K562 (cell line): ENCODE data around the gene BIN1. TPM values are rescaled to one million over a fixed set of nuclear protein-coding genes. Genes with fewer than 3 reads are reported as not detected.

Experiments used
- ATAC-seq: fragments of 200-7000 bp; cut with Tn5 transposase; 3 replicates; pipeline ENCODE4 v1.9.1; 2020; ENCODE audit warnings: moderate library complexity
- BruUV-seq: library from RNA; stranded (reverse); fragments of 400-500 nt; replicated peaks from 2 replicates; lab custom pipeline; 2021; lab: Mats Ljungman, UMichigan
- CTCF ChIA-PET: fragments of 300-600 bp; formaldehyde crosslinking; extraction: SDS; loops from one replicate; lab custom pipeline; 2021; ENCODE audit warnings: low intra/inter-chr PET ratio; lab: Yijun Ruan, JAX
- POLR2A ChIA-PET: fragments of 300-600, 350-650 bp; sonication (Branson Sonifier 250); formaldehyde crosslinking; extraction: SDS; loops from one replicate; lab custom pipeline; 2021; ENCODE audit warnings: antibody characterized with exemption, inconsistent platforms; lab: Yijun Ruan, JAX
- DNase-seq, 4 experiments: peaks; one replicate each; pipeline versions ENCODE4 v3.0.0 to v3.0.0-alpha.2; 2011 to 2018; ENCODE audit warnings: low spot score in 3 of 4, mixed read lengths in 3 of 4; ENCODE audit errors: extremely low read depth in 1 of 4
- FAIRE-seq: peaks from 2 replicates; lab custom pipeline; 2011; peaks lifted over from hg19 to GRCh38; lab: Jason Lieb, UNC
- H2AFZ ChIP-seq: 2 replicates; pipeline ENCODE4 v1.6.0; 2011; ENCODE audit warnings: low read depth, low read length, control low read depth, inconsistent platforms
- H3K27ac ChIP-seq: fragments of 200-600 bp; 3 replicates; pipeline ENCODE4 v1.8.0; 2011; ENCODE audit warnings: low read depth, mild to moderate bottlenecking, control low read depth, inconsistent platforms, low read length, moderate library complexity, mixed read lengths; ENCODE audit errors: extremely low read depth
- H3K27me3 ChIP-seq, 2 experiments: fragments of 300-600 bp in 1 of 2; 2 replicates in 1 of 2; 3 replicates in 1 of 2; pipeline versions ENCODE4 v1.6.0 to v1.8.0; 2011; ENCODE audit warnings: inconsistent platforms in 2 of 2, low read length in 2 of 2, mild to moderate bottlenecking in 1 of 2, mixed read lengths in 1 of 2, moderate library complexity in 1 of 2; ENCODE audit not compliant: control insufficient read depth in 2 of 2, insufficient read depth in 2 of 2
- H3K36me3 ChIP-seq: fragments of 300-600 bp; 3 replicates; pipeline ENCODE4 v1.8.0; 2011; ENCODE audit warnings: mild to moderate bottlenecking, low read length, inconsistent platforms; ENCODE audit not compliant: control insufficient read depth, insufficient read depth
- H3K4me1 ChIP-seq, 2 experiments: fragments of 200-600 bp in 1 of 2; replicated peaks in 1 of 2; 2 replicates in 1 of 2; 3 replicates in 1 of 2; pipeline versions ENCODE4 v1.5.1 to v1.8.0; 2011; ENCODE audit warnings: inconsistent platforms in 2 of 2, low read length in 2 of 2, mild to moderate bottlenecking in 1 of 2, mixed read lengths in 1 of 2, moderate library complexity in 1 of 2; ENCODE audit not compliant: control insufficient read depth in 2 of 2, insufficient read depth in 2 of 2
- H3K4me2 ChIP-seq: 2 replicates; pipeline ENCODE4 v1.6.1; 2011; ENCODE audit warnings: low read length, control low read depth, inconsistent platforms, mixed read lengths; ENCODE audit not compliant: insufficient read depth
- H3K4me3 ChIP-seq: fragments of 200-600 bp; sonication (generic), shearing (Covaris generic); 2 replicates; pipeline ENCODE4 v1.5.1; 2016; ENCODE audit warnings: control low read depth, inconsistent platforms
- H3K79me2 ChIP-seq: fragments of 200-600 bp; 3 replicates; pipeline ENCODE4 v1.8.0; 2011; ENCODE audit warnings: low read length, inconsistent platforms; ENCODE audit not compliant: control insufficient read depth, insufficient read depth
- H3K9ac ChIP-seq, 2 experiments: 2 replicates each; pipeline versions ENCODE4 v1.6.0 to v1.6.1; 2011; ENCODE audit warnings: low read depth in 2 of 2, low read length in 2 of 2, control low read depth in 1 of 2, inconsistent platforms in 1 of 2, mild to moderate bottlenecking in 1 of 2, mixed read lengths in 1 of 2; ENCODE audit not compliant: insufficient read depth in 1 of 2
- H3K9me1 ChIP-seq: one replicate; pipeline ENCODE4 v1.6.0; 2011; ENCODE audit warnings: inconsistent platforms, mild to moderate bottlenecking, low read length, moderate library complexity; ENCODE audit not compliant: control insufficient read depth, insufficient read depth
- H3K9me3 ChIP-seq: replicated peaks from 2 replicates; pipeline ENCODE4 v1.5.1; 2011; ENCODE audit warnings: low read depth, low read length, inconsistent platforms; ENCODE audit not compliant: control insufficient read depth, insufficient read depth
- H4K20me1 ChIP-seq: replicated peaks from 2 replicates; pipeline ENCODE4 v1.6.1; 2011; ENCODE audit warnings: low read length, inconsistent platforms, mixed read lengths; ENCODE audit not compliant: control insufficient read depth, insufficient read depth
- CBX8 ChIP-seq: fragments of 200-600 bp; sonication (generic); IDR thresholded peaks from 2 replicates; pipeline ENCODE4 v1.6.1; 2012; ENCODE audit warnings: borderline replicate concordance, mixed run types, low read depth, mild to moderate bottlenecking, moderate library complexity, mixed read lengths, low read length, control low read depth, inconsistent platforms; ENCODE audit not compliant: poor library complexity, severe bottlenecking; ENCODE audit errors: extremely low read depth
- DACH1 ChIP-seq: fragments of 450-650 bp; IDR thresholded peaks from 2 replicates; pipeline ENCODE4 v1.6.1; 2018; ENCODE audit not compliant: partially characterized antibody
- DNMT1 ChIP-seq: fragments of 450-650 bp; IDR thresholded peaks from 2 replicates; pipeline ENCODE4 v1.6.1; 2016; ENCODE audit warnings: antibody characterized with exemption, mild to moderate bottlenecking
- EHMT2 ChIP-seq: fragments of 450-650 bp; IDR thresholded peaks from 2 replicates; pipeline ENCODE4 v1.6.1; 2018; ENCODE audit warnings: antibody characterized with exemption
- FIP1L1 ChIP-seq: fragments of 200-400 bp; formaldehyde crosslinking; IDR thresholded peaks from 2 replicates; pipeline ENCODE4 v1.6.1; 2018; ENCODE audit warnings: mild to moderate bottlenecking, low read depth, low read length; ENCODE audit not compliant: poor library complexity, severe bottlenecking
- GATA2 ChIP-seq: sonication (generic); formaldehyde crosslinking; IDR thresholded peaks from 2 replicates; pipeline ENCODE4 v1.4.0; 2020; ENCODE audit warnings: mild to moderate bottlenecking, missing genetic modification reagents
- MYBL2 ChIP-seq, 2 experiments: fragments of 450-650 bp in 1 of 2; sonication (generic) in 1 of 2; formaldehyde crosslinking in 1 of 2; IDR thresholded peaks; 2 replicates each; pipeline versions ENCODE4 v1.6.1 to v1.8.1; 2017 to 2022; ENCODE audit warnings: borderline replicate concordance in 1 of 2, inconsistent platforms in 1 of 2, low read depth in 1 of 2, mild to moderate bottlenecking in 1 of 2, missing genetic modification reagents in 1 of 2, moderate library complexity in 1 of 2
- RUNX1 ChIP-seq: sonication (generic); IDR thresholded peaks from 2 replicates; pipeline ENCODE4 v1.6.1; 2016; ENCODE audit warnings: antibody characterized with exemption, low read depth
- SIRT6 ChIP-seq: IDR thresholded peaks from one replicate; pipeline ENCODE4 v1.6.1; 2012; ENCODE audit warnings: low read depth, mild to moderate bottlenecking, control low read depth, inconsistent platforms, low read length, moderate library complexity
- ZFP1 ChIP-seq: fragments of 450-650 bp; formaldehyde crosslinking; IDR thresholded peaks from 2 replicates; pipeline ENCODE4 v1.4.0; 2020; ENCODE audit warnings: mild to moderate bottlenecking, mixed read lengths
- ZFPM2 ChIP-seq: fragments of 250-450 bp; sonication (Bioruptor Pico); IDR thresholded peaks from 2 replicates; pipeline ENCODE4 v1.5.1; 2022; ENCODE audit warnings: mild to moderate bottlenecking
- ZNF121 ChIP-seq: sonication (generic); formaldehyde crosslinking; conservative IDR thresholded peaks from 2 replicates; pipeline ENCODE4 v1.8.0; 2022; ENCODE audit warnings: missing genetic modification reagents
- ZNF282 ChIP-seq: sonication (generic); formaldehyde crosslinking; IDR thresholded peaks from 2 replicates; pipeline ENCODE4 v1.8.1; 2023; ENCODE audit warnings: missing genetic modification reagents
- ZNF780A ChIP-seq: fragments of 250-450 bp; sonication (Bioruptor Pico); IDR thresholded peaks from 2 replicates; pipeline ENCODE4 v1.5.0; 2021; ENCODE audit warnings: mild to moderate bottlenecking
- WGBS: fragments of 100-300 bp; shearing (Covaris generic); methylation state at CpG from one replicate; pipeline ENCODE4 v1.1.6; 2016; ENCODE audit warnings: low coverage, mixed read lengths; ENCODE audit not compliant: insufficient coverage; ENCODE audit errors: missing lambda C conversion rate; 5-methylcytosine and 5-hydroxymethylcytosine counted together
- in situ Hi-C: fragments of 300-500 bp; cut with MboI; formaldehyde crosslinking; loops from 4 replicates; pipeline ENCODE4 v1.15.0; 2018; ENCODE audit warnings: inconsistent platforms, mixed read lengths
- intact Hi-C: fragments of 100-400 bp; cut with micrococcal nuclease; formaldehyde crosslinking; loops from 2 replicates; pipeline ENCODE4 v1.14.2; 2022
- polyA plus RNA-seq, 8 experiments: library from polyadenylated mRNA; depleted of rRNA in 4 of 8; stranded (reverse) in 5 of 8; unstranded in 3 of 8; fragments of >200 nt; fragmentation: Nextera tagmentation in 2 of 8; fragmentation: Illumina TruSeq in 1 of 8; extraction: Ambion mirVana in 2 of 8; extraction: Trizol in 1 of 8; gene quantifications; 2 replicates each; pipeline versions ENCODE4 v1.2.1 to v1.2.3, GENCODE V29; 2011 to 2014; ENCODE audit warnings: inconsistent platforms in 1 of 8, missing spikeins in 1 of 8
- total RNA-seq, 7 experiments: library from RNA; depleted of rRNA in 6 of 7; stranded (reverse); fragments of >200 nt in 6 of 7; fragmentation: Illumina TruSeq in 2 of 7; extraction: Trizol in 2 of 7; gene quantifications; 2 replicates each; pipeline versions ENCODE4 v1.2.1 to v1.2.3, GENCODE V29; 2011 to 2021; ENCODE audit warnings: low replicate concordance in 1 of 7
- TF ChIP-seq, protein P1 (sequence below): fragments of 250-450 bp; sonication (Bioruptor Pico); IDR thresholded peaks from 2 replicates; pipeline ENCODE4 v1.8.0; 2022; ENCODE audit warnings: moderate library complexity, mild to moderate bottlenecking, inconsistent platforms
- TF ChIP-seq, protein P2 (sequence below), 2 experiments: fragments of 450-650 bp; IDR thresholded peaks; 2 replicates each; pipeline ENCODE4 v1.6.1; 2018; ENCODE audit warnings: mild to moderate bottlenecking in 2 of 2, low read depth in 1 of 2; ENCODE audit not compliant: partially characterized antibody in 2 of 2
- TF ChIP-seq, protein P3 (sequence below): sonication (generic); formaldehyde crosslinking; IDR thresholded peaks from 2 replicates; pipeline ENCODE4 v1.5.0; 2020; ENCODE audit warnings: missing genetic modification reagents

BIN1 gene
- total and polyA plus RNA-seq, 9 of the 15 experiments (the other 6 are each of a cell fraction or from before 2014, with no cell fraction given), result 0.04 to 2.8 (median 0.79) TPM; not detected in 1

DNA sequence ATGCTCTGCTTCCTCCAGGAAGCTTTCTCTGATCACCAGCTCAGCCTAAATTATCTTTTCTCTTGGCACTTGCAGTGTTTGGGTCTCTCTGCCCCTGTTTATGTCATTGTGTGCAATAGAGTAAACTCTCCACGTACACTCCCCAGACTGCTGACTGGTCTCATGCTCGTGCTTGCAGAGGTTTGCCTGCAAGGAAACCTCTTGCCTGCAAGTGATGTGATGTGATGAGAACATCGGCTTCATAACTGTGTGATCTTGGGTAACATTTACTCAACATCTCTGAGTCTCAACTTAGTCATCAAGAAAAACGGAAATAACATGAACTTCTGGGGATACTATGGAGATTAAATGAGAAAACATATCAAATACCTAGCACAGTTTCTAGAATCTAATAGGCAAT, 92.3 kb downstream of the BIN1 start (continued):
- TF ChIP-seq ZNF282 (CRISPR knock-in tag) (no peak), RUNX1 (no peak), DNMT1 (no peak)
- TF ChIP-seq, all 486 proteins: peak for 0

DNA sequence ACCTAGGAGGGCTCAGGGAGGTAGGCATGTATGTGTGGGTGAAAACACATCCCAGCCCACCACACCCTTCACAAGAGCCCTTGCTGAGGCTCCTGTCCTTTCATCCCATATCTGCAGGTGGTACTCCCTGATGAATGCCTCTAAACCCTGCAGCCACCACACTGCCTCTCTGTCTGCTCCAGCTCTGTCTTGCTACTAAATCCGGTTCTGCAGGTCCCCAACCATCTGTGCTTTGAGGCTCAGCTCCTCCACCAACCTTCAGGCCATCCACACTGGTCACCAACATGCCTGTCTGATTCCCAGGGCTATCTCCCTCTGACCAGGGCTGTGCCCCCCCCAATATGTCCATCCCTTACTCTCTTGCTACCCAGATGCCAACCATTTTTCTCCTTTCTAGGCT, 92.7 kb downstream of the BIN1 start:
- BruUV-seq, result no TSS peak
- ChIA-PET POLR2A (interaction anchor here (1.0 kb wide), 1 partner anchor 54 kb away, joined by 4 read pairs; no protein-coding TSS in a partner anchor), CTCF (no interaction called here)
- no peak for FAIRE-seq
- Histone ChIP-seq H3K4me3 (no peak overlapping the region), H3K36me3 (no peaks in the 10 kb centered on the region), H3K79me2 (no peaks in the 10 kb centered on the region), H3K9ac (no peak overlapping the region), H3K9me3 (no peaks in the 10 kb centered on the region), H4K20me1 (no peaks in the 10 kb centered on the region), H3K4me1 (no peaks in the 10 kb centered on the region), H2AFZ (no peak overlapping the region), H3K27me3 (peaks cover 8 to 56% of the 10 kb centered on the region in 2 experiments; a peak in 3 of 5 replicates), H3K9me1 (no peaks in the 10 kb centered on the region), H3K4me2 (no peak overlapping the region), H3K27ac (no peak overlapping the region)
- no peak for ATAC-seq
- WGBS, result 0% methylated on average over 1 of the region's 1 CpG
- no peak for DNase-seq
- in situ Hi-C loops (no loop called here), intact Hi-C loops (no loop called here)
- no peak for TF ChIP-seq EHMT2
- TF ChIP-seq SIRT6, result no peak
- no peak for TF ChIP-seq DACH1
- no peak for TF ChIP-seq CBX8
- no peak for TF ChIP-seq ZNF121
- TF ChIP-seq ZFPM2 (CRISPR knock-in tag), result no peak
- no peak for TF ChIP-seq ZNF780A (CRISPR knock-in tag)
- TF ChIP-seq GATA2 (CRISPR knock-in tag), result no peak
- no peak for TF ChIP-seq FIP1L1
- TF ChIP-seq, protein P1, sequence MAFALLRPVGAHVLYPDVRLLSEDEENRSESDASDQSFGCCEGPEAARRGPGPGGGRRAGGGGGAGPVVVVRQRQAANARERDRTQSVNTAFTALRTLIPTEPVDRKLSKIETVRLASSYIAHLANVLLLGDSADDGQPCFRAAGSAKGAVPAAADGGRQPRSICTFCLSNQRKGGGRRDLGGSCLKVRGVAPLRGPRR (CRISPR knock-in tag), result no peak
- TF ChIP-seq, protein P2, sequence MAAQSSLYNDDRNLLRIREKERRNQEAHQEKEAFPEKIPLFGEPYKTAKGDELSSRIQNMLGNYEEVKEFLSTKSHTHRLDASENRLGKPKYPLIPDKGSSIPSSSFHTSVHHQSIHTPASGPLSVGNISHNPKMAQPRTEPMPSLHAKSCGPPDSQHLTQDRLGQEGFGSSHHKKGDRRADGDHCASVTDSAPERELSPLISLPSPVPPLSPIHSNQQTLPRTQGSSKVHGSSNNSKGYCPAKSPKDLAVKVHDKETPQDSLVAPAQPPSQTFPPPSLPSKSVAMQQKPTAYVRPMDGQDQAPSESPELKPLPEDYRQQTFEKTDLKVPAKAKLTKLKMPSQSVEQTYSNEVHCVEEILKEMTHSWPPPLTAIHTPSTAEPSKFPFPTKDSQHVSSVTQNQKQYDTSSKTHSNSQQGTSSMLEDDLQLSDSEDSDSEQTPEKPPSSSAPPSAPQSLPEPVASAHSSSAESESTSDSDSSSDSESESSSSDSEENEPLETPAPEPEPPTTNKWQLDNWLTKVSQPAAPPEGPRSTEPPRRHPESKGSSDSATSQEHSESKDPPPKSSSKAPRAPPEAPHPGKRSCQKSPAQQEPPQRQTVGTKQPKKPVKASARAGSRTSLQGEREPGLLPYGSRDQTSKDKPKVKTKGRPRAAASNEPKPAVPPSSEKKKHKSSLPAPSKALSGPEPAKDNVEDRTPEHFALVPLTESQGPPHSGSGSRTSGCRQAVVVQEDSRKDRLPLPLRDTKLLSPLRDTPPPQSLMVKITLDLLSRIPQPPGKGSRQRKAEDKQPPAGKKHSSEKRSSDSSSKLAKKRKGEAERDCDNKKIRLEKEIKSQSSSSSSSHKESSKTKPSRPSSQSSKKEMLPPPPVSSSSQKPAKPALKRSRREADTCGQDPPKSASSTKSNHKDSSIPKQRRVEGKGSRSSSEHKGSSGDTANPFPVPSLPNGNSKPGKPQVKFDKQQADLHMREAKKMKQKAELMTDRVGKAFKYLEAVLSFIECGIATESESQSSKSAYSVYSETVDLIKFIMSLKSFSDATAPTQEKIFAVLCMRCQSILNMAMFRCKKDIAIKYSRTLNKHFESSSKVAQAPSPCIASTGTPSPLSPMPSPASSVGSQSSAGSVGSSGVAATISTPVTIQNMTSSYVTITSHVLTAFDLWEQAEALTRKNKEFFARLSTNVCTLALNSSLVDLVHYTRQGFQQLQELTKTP (IDR thresholded peaks at IDR 0.05; ENCODE audit: low read depth in 1 of 2, partially characterized antibody in 2 of 2), result no peak
- TF ChIP-seq, protein P3, sequence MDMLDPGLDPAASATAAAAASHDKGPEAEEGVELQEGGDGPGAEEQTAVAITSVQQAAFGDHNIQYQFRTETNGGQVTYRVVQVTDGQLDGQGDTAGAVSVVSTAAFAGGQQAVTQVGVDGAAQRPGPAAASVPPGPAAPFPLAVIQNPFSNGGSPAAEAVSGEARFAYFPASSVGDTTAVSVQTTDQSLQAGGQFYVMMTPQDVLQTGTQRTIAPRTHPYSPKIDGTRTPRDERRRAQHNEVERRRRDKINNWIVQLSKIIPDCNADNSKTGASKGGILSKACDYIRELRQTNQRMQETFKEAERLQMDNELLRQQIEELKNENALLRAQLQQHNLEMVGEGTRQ (CRISPR knock-in tag), result no peak
- no peak for TF ChIP-seq MYBL2 (IDR thresholded peaks at IDR 0.05; ENCODE audit: low read depth)
- no peak for TF ChIP-seq MYBL2 (CRISPR knock-in tag; IDR thresholded peaks at IDR 0.05; ENCODE audit: borderline replicate concordance)
- no peak for TF ChIP-seq ZFP1 (CRISPR knock-in tag)
